Cardiac muscle cell (in vitro differentiated cells and primary cell): ENCODE data around the gene KDM7A. TPM values are rescaled to one million over a fixed set of nuclear protein-coding genes. Genes with fewer than 3 reads are reported as not detected.

Source experiments
- DNase-seq, 2 donors: peaks; one replicate each; pipeline versions ENCODE4 v3.0.0 to v3.0.0-alpha.2; 2010 to 2017; ENCODE audit warnings: low read depth in 1 of 2, low spot score in 1 of 2
- H3K27ac ChIP-seq: fragments of 200-600 bp; sonication (generic); 2 replicates; pipeline ENCODE4 v1.5.1; 2016
- H3K27me3 ChIP-seq: fragments of 200-600 bp; sonication (generic); 2 replicates; pipeline ENCODE4 v1.6.0; 2016; ENCODE audit warnings: control low read depth
- H3K36me3 ChIP-seq: fragments of 200-600 bp; sonication (generic); 2 replicates; pipeline ENCODE4 v1.5.1; 2016; ENCODE audit warnings: control low read depth
- H3K4me1 ChIP-seq: fragments of 200-600 bp; sonication (generic); 2 replicates; pipeline ENCODE4 v1.8.1; 2017; ENCODE audit warnings: low read depth, mild to moderate bottlenecking, mixed run types
- H3K4me3 ChIP-seq: fragments of 200-600 bp; sonication (generic); 2 replicates; pipeline ENCODE4 v1.5.1; 2016; ENCODE audit warnings: mild to moderate bottlenecking
- H3K9me3 ChIP-seq: fragments of 200-600 bp; sonication (generic); 2 replicates; pipeline ENCODE4 v1.5.1; 2017; ENCODE audit warnings: low read depth, mild to moderate bottlenecking, control low read depth
- polyA plus RNA-seq: library from polyadenylated mRNA; unstranded; fragments of >200 nt; fragmentation: Nextera tagmentation; extraction: Ambion mirVana; gene quantifications from 2 replicates; pipeline ENCODE4 v1.2.1, GENCODE V29; 2016
- total RNA-seq: library from RNA; depleted of rRNA; stranded (reverse); fragments of >200 nt; gene quantifications from 2 replicates; pipeline ENCODE4 v1.2.3, GENCODE V29; 2016
- TF ChIP-seq, protein P1 (sequence below): IDR thresholded peaks from 2 replicates; pipeline ENCODE4 v1.5.1; 2012; ENCODE audit warnings: low read depth, mild to moderate bottlenecking, low read length

The KDM7A gene
- total and polyA plus RNA-seq, 2 experiments from 2014 or later, result 1.9 to 7.5 TPM

DNA sequence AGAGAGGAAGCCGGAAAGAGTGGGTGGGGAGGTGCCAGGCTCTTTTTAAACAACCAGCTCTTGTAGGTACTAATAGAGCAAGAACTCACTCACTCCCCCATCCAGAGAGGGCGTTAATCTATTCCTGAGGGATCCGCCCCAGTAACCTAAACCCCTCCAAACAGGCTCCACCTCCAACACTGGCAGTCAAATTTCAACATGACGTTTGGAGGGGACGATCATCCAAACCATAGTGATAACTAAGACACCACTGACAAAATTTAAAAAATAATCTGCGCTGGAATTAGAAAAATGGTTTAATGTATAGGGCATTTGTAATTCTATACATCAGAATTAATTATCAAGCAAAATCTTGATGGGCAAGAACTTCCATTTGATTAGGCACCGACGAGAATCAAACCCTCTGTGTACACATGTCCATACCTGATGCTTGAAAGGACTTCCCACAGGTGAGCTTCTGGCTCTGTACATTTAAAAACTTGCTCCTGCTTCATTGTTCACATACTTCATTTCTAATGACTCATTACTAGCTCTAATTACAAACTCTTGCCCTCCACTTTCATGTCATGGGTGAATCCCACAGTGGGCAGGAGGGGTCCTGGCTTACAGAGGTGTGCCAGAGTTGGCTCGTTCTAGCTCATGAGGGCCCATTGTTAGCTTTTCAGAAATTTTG lies 20.6 kb upstream of the KDM7A start:
- Histone ChIP-seq H3K4me3 (no peak overlapping the region), H3K4me1 (no peaks in the 10 kb centered on the region), H3K36me3 (no peaks in the 10 kb centered on the region), H3K27ac (no peak overlapping the region), H3K27me3 (no peaks in the 10 kb centered on the region), H3K9me3 (no peaks in the 10 kb centered on the region)
- DNase-seq, result no peak
- TF ChIP-seq, protein P1, sequence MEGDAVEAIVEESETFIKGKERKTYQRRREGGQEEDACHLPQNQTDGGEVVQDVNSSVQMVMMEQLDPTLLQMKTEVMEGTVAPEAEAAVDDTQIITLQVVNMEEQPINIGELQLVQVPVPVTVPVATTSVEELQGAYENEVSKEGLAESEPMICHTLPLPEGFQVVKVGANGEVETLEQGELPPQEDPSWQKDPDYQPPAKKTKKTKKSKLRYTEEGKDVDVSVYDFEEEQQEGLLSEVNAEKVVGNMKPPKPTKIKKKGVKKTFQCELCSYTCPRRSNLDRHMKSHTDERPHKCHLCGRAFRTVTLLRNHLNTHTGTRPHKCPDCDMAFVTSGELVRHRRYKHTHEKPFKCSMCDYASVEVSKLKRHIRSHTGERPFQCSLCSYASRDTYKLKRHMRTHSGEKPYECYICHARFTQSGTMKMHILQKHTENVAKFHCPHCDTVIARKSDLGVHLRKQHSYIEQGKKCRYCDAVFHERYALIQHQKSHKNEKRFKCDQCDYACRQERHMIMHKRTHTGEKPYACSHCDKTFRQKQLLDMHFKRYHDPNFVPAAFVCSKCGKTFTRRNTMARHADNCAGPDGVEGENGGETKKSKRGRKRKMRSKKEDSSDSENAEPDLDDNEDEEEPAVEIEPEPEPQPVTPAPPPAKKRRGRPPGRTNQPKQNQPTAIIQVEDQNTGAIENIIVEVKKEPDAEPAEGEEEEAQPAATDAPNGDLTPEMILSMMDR, result no peak

DNA sequence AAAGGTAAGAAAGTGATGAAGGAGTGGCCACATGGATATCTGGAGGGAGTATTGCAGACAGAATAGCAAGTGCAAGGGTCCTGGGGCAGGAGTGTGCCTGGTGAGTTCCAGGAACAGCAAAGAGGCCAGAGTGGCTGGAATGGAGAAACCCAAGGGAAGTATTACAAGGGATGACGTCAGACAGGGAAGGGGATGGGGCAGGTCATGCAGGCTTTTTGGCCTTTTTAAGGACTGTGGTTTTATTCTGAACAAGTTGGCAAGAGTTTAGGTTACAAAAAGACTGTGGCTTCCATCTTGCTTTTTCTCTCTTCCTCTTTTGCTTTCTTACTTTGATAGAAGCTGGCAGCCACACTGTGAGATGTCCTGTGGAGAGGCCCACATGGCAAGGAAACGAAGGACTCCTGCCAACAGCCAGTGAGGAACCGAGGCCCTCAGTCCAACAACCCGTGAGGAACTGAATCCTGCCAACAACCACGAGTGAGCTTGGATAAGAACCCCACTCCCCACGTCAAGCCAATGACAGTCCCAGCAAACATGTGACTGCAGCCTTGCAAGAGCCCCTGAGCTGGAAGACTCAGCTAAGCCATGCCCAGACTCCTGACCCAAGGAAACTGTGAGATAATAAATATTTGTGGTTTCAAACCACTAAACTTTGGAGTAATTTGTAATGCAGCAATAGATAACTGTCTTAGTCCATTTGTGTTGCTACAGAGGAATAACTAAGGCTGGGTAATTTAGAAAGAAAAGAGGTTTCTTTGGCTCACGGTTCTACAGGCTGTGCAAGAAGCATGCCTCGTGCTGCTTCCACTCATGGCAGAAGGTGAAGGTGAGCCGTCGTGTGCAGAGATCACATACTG lies 19.8 kb upstream of the KDM7A start:
- TF ChIP-seq, protein P1, result no peak
- Histone ChIP-seq H3K27ac (no peak overlapping the region), H3K4me1 (no peaks in the 10 kb centered on the region), H3K36me3 (no peaks in the 10 kb centered on the region), H3K9me3 (no peaks in the 10 kb centered on the region), H3K4me3 (no peak overlapping the region), H3K27me3 (no peaks in the 10 kb centered on the region)
- peak in 1 of 2 donors; percentile 91 for DNase-seq

DNA sequence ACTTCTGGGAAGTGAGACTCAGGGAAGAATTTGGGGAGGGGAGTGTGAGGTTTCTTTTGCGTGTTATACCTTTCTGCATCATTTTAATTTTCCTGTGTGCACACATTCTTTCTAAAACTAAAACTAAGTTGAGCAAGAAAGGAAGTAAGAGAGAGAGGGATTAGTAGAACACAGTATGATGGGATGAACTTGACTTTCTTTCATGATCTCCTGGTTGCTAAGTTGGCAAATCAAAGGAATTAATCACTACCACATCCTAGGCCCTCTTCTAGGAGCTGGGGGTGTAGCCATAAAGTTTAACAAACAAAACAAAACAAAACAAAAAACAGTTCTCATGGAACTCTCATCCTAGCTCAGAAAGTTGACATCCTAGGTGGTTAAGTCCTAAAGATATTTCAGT lies 19.1 kb upstream of the KDM7A start:
- no peak overlapping the region for H3K4me3 ChIP-seq
- TF ChIP-seq, protein P1, result no peak
- H3K27me3 ChIP-seq, result no peaks in the 10 kb centered on the region
- H3K36me3 ChIP-seq, result no peaks in the 10 kb centered on the region
- DNase-seq, result no peak
- H3K4me1 ChIP-seq, result no peaks in the 10 kb centered on the region
- no peak overlapping the region for H3K27ac ChIP-seq
- H3K9me3 ChIP-seq, result no peaks in the 10 kb centered on the region

DNA sequence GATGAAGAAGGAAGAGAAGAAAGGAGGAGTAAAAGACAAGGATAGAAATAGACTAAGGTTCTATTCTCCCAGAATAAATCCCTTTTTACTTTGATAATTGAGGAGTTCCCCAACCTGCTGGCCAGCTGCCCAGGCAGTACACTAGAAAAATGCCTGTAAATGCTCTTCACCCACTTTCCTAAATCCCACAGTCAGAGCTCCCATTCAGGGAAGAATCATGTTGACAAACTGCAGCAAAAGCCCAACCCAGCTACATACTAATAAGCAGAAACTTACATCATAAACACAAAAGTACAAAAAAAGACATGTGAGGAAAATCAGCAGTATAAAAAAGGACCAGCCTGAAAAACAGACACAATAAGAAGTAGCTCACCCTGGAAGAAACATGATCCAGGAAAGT lies 15.8 kb upstream of the KDM7A start:
- TF ChIP-seq, protein P1, result no peak
- Histone ChIP-seq H3K4me1 (no peaks in the 10 kb centered on the region), H3K27me3 (no peaks in the 10 kb centered on the region), H3K9me3 (no peaks in the 10 kb centered on the region), H3K36me3 (no peaks in the 10 kb centered on the region), H3K27ac (no peak overlapping the region), H3K4me3 (no peak overlapping the region)
- DNase-seq, result no peak

DNA sequence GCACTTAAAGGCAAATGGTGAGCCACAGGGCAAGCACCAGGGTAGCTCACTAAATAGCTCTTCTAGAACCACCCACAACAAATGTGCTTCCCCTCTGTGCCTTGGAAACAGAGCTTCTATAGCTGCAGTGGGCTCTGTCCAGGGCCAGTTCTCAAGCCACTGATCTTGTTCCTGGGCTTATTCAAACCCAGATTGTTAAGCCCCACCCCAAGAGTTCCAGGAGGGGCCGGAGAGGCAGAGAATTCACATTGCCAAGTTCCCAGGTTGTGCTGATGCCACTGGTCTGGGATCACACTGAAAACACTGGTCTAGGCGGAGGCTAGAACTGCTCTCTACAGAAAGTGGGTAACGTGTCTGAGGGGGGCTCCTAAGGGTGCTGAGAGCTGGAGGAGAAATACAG lies 15.4 kb upstream of the KDM7A start:
- Histone ChIP-seq H3K27me3 (no peaks in the 10 kb centered on the region), H3K27ac (no peak overlapping the region), H3K4me1 (no peaks in the 10 kb centered on the region), H3K36me3 (no peaks in the 10 kb centered on the region), H3K4me3 (no peak overlapping the region), H3K9me3 (no peaks in the 10 kb centered on the region)
- TF ChIP-seq, protein P1, result no peak
- DNase-seq, result no peak
